Inflammatory macrophage (primary cell): ENCODE measurements around the gene USP21.

Source experiments
- DNase-seq, 2 donors: peaks; one replicate each; pipeline ENCODE4 v3.0.0-alpha.2; 2020 to 2022

USP21 gene

GRCh38 chr1:161137881-161138280 lies 21.4 kb upstream of the USP21 start:
- DNase-seq = no peak

DNA sequence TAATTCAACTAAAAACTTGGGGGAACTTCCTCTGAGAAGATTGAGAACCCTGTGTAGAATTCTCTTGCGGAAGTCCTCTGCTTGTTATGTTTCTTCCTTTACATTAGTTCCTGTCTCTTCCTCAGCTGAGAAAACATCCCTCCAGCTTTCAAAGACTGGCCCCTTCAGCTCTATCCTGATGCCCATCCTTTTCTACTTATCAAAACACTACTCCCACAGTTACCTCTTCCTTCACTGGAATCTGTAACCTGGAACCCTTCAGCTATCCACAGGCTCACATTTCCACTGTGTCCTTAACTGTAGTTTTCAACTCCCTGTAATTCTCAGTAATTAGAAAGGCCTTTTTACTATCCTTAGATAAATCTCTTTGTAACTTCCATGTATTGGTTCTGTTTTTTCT lies 20.9 kb upstream of the USP21 start:
- peak; percentile 19 to 27 for DNase-seq

DNA sequence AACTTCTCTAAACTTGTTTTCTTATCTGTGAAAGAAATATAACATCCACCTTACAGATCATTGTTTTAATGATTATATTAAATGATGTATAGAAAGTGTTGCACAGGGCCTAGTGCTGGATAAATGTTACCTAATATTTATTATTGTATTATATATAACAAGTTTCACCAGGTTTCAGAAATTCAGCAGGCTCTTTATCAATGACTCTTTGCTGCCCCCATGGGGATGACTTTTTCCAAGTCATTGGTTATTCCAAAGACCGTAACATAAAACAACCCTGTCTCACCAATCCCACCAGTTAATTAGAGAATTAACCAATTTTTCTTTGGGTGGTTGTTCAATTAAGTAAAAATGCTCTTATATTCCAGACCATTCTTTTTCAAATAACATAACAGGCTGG lies 19.5 kb upstream of the USP21 start:
- DNase-seq = peak; percentile 66 to 77

DNA sequence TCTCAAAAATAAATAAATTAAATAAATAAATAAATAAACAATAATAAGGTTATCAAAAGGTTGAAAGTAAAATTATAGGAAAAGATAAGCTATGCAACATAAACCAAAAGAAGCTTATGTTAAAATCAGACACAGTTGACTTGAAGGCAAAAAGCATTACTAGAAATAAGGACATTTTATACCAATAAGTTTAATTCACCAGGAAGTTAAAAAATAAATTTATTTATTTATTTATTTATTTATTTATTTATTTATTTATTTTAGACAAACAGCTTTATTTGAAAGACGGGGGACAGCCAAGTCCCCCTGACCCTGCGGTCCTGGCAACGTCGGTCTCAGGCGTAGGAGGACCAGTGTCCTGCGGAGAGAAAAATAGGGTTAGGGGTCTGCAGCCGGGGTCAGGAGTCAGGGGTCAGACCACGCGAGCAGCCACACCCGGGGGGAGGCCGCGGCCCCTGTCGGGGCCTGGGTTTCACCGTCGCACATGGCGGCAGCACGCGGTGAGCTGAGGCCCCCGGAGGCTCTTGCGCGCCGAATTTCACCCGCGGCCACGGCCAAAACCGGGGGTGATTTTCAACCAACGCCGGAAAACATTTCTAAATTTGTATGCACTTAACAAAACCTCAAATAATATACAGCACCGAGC lies 18.4 kb upstream of the USP21 start:
- DNase-seq = no peak

DNA sequence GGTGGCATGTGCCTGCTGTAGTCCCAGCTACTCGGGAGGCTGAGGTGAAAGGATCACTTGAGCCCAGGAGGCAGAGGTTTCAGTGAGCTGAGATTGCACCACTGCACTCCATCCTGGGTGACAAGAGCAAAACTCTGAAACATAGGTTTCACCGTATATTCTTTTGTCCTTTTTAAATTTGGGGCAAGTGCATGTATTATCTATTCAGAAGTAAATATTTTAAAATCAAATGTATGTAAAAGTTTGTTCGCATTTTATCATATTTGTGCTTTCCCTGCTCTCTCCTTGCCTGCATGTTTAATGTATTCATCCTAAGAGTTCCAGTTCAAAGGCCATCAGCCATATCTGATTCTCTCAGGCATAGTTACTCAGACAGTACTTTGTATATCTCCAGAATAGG lies 13.5 kb upstream of the USP21 start:
- DNase-seq = no peak

- no peak for DNase-seq
Observed at GRCh38 chr1:161153176-161153575, 6.1 kb upstream of the USP21 start.

DNA sequence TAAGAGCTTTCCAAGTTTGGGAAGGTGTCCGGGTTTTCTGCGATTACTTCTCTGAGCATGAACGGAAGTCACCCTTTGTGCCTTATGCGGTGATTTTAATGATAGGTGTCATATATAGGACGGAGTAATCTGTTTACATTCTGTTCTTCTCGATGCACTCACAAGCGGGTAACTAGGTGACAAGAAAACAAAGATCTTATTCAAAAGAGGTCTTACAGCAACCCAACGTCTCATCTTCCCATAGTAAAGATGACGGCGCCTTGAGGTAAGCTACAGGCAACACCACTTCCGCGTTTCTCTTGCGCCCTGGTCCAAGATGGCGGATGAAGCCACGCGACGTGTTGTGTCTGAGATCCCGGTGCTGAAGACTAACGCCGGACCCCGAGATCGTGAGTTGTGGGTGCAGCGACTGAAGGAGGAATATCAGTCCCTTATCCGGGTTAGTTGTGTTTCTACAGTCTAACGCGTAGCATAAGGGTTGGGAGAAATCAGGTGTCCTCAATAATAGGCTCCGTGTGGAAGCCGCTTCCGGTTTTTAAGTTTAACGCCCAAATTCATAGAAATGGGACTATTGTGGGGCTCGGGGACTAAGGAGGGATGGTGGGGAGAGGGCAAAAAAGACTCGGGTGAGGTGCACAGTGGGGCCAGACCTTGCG lies 5.5 kb upstream of the USP21 start, which contains the start of gene UFC1:
Gene UFC1 (plus strand): TSS at position 297 of the 656 bp plus-strand sequence. CDS start 20 bp downstream, at position 317.
- peak; percentile 85 to 90 for DNase-seq

DNA sequence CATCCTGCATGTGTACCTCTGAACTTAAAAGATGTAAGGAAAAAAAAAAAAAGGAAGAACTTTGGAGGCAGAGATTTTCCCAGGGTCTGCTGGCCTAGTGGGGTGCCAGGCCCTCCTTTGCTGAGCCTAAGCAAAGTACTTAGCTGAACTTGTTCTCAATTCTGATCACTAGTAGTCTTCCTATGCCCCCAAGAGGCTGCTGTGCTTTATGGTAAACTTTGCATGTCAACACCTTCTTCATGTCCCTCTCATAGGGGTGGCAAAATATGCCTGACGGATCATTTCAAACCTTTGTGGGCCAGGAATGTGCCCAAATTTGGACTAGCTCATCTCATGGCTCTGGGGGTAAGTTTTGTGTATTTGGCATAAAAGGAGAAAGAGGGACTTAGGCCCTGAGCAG lies 1.4 kb upstream of the USP21 start:
- DNase-seq = no peak

DNA sequence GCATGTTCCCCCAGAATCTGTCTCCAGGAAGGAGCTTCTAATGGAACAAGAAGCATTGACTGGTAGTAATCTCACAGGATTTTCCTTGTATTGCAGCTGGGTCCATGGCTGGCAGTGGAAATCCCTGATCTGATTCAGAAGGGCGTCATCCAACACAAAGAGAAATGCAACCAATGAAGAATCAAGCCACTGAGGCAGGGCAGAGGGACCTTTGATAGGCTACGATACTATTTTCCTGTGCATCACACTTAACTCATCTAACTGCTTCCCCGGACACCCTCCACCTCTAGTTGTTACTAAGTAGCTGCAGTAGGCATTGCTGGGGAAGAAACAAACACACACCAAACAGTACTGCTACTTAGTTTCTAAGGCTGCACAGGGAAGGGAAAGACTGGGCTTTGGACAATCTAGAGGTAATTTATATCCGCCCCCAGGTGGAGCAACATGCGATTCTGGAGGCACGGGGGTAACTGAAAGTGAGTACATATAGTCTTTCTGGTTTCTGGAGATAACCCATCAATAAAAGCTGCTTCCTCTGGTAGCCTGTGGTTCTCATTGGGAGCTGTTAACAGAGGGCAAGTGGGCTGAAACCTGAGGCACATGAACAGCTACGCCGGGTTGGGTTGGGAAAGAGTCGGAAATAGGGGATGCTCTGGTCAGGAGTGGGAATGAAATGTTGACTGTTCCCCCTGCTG lies 837 bp upstream of the USP21 start:
- DNase-seq = no peak

GRCh38 chr1:161159913-161160243 lies 578 bp downstream of the USP21 start:
- no peak for DNase-seq

DNA sequence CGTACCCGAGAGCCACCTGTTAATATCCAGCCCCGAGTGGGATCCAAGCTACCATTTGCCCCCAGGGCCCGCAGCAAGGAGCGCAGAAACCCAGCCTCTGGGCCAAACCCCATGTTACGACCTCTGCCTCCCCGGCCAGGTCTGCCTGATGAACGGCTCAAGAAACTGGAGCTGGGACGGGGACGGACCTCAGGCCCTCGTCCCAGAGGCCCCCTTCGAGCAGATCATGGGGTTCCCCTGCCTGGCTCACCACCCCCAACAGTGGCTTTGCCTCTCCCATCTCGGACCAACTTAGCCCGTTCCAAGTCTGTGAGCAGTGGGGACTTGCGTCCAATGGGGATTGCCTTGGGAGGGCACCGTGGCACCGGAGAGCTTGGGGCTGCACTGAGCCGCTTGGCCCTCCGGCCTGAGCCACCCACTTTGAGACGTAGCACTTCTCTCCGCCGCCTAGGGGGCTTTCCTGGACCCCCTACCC lies 1.4 kb downstream of the USP21 start:
- DNase-seq = no peak

DNA sequence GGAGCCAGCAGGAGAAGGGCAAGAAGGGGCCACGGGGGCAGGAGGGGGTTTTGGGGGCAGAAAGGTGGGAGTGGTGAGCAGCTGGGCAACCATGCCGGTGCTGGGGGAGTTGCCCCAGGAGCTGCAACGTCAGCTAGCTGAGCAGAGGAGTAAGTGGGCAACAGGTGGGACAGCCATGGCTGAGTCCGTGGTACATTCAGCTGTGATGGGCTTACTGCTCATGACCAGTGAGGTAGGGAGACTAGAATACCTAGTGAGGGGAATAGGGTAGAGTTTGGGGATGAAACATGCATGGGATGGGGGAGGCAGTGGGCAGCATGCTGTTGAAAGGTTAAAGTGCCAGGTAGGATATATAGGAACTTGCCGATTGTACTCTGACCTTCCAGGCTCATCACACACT lies 2.4 kb downstream of the USP21 start:
- no peak for DNase-seq

DNA sequence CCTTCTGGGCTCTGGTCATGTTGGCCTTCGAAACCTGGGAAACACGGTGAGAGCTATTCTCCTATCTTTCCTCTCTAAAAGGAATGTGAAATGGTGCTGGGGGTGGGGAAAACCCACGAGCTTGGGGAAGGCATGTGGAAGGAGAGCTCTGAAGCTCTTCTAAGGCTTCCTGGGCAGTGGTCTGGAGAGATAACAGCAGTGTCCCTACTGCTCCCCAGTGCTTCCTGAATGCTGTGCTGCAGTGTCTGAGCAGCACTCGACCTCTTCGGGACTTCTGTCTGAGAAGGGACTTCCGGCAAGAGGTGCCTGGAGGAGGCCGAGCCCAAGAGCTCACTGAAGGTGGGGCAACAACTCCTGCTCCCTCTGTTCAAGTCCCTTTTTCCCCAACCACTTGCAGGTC lies 2.8 kb downstream of the USP21 start:
- DNase-seq = no peak

- DNase-seq = no peak
Observed at GRCh38 chr1:161162806-161163205, 3.5 kb downstream of the USP21 start.

DNA sequence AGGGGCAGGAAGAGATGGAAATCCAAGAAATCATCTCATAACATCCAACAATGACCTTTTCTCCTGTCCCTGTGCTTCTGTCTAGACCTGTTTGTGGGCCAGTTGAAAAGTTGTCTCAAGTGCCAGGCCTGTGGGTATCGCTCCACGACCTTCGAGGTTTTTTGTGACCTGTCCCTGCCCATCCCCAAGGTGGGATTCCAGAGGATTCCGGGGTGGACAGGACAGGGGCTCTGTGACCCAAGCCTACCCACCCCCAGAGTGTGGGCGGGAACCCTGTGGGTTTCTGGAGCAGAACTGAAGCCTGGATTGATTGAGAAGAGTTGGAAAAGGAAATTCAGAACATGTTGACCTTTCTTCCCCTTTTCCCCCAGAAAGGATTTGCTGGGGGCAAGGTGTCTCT lies 4.5 kb downstream of the USP21 start:
- DNase-seq = no peak

DNA sequence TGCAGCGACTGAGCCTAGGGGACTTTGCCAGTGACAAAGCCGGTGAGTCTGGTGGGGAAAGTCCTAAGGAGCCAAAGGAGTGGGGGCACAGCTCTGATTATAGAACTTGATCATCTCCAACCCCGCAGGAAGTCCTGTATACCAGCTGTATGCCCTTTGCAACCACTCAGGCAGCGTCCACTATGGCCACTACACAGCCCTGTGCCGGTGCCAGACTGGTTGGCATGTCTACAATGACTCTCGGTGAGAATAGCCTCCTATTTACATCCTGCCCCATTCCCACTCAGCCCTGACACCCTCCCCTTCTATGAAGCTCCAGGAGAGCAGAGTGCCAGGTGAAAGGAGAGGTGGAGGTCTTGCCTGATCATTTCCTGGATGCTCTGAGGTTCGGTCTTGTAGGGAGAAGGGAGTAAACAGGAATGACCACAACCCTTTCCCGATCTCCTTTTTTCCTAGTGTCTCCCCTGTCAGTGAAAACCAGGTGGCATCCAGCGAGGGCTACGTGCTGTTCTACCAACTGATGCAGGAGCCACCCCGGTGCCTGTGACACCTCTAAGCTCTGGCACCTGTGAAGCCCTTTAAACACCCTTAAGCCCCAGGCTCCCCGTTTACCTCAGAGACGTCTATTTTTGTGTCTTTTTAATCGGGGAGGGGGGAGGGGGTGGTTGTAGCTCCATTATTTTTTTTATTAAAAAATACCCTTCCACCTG lies 5.8 kb downstream of the USP21 start:
- no peak for DNase-seq

DNA sequence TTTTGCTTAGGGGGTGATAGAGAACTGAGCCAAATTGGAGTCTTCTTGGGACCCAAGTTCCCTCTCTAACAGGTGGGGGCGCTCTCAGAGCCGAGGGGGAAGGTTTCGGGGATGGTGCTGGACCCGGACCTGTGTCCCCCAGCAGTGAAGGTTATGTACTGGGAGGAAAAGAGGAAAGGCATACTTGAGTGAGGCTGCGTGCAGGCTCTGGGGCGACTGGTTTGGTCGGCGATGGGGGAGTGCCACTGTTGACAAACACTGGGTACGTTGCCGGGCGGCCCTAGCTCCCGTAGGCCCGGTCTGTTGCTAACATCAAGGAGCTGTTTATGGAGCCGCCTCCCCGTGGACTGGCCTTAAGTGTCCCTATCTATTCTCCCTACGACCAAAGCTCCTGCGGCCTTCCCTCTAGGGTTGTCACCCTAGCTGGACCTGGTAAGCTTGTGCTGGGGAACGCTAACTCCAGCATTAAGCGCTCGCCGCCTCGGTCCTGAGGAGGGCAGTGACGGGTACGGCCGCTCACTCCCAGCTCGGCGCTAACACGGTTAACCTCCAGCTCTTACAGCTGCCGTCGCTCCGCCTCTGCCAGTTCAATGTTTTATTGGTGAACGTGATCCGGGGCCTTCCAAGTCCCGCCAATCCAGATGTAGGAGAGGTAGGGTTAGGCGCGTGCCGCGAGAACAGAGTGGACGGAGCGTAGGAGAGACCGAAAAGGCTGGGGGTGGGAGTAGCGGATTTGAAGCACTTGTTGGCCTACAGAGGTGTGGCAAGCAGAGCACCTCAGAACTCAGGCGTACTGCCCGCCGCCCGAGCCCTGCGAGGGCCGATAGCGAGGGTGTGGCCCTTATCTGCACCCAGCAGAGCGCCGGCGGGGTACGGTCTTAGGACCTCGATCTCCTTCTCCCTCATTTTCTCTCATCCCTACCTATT lies 6.7 kb downstream of the USP21 start, which contains the start of gene PPOX:
Gene PPOX (plus strand): TSS at position 685 of the 927 bp plus-strand sequence. CDS start 422 bp downstream, outside the sequence.
- DNase-seq = peak; percentile 97

DNA sequence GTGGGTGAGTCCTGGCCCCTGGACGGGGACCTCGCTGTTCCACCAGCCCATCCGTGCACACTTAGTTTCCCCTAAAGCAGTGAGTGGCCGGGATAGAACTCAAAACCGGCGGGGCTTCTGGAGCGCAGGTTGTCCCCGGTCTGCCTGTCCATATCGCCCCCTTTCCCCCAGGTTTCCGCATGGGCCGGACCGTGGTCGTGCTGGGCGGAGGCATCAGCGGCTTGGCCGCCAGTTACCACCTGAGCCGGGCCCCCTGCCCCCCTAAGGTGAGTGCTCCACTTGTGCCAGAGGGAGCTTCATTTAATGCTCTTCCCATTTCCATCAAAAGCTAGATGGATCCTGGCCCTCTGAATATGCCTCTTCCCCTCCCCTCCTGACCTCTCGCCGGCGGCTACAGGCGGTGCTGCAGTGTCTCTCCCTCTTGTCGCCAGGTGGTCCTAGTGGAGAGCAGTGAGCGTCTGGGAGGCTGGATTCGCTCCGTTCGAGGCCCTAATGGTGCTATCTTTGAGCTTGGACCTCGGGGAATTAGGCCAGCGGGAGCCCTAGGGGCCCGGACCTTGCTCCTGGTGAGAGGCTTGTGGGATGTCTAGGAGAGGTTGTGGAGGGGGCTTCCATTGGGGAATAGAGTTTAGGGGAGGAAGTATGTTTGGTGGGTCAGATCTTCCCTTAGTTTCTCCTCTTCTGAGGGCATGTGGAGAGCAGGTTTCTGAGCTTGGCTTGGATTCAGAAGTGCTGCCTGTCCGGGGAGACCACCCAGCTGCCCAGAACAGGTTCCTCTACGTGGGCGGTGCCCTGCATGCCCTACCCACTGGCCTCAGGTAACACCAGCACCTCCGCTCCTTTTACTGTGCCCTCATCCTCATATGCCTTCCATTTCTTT lies 7.6 kb downstream of the USP21 start:
- no peak for DNase-seq

DNA sequence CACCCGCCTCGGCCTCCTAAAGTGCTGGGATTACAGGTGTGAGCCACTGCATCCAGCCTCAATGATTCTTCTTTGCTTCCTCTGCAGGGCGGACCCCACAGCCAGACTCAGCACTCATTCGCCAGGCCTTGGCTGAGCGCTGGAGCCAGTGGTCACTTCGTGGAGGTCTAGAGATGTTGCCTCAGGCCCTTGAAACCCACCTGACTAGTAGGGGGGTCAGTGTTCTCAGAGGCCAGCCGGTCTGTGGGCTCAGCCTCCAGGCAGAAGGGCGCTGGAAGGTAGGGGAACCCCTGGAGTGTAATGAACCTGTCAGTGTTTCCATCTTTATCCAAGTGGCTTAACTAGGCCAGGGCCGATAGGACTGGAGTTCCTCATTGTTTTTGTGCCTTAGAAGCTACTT lies 9.6 kb downstream of the USP21 start:
- DNase-seq = no peak

- DNase-seq = no peak
Observed at GRCh38 chr1:161171191-161171590, 11.9 kb downstream of the USP21 start.

GRCh38 chr1:161171696-161172095 lies 12.4 kb downstream of the USP21 start:
- DNase-seq = no peak
